GM23338 (cell line): ENCODE measurements around the gene CHD5.

Experiments
- CREB1 ChIP-seq: fragments of 250-450 bp; sonication (Bioruptor Pico); IDR thresholded peaks from 2 replicates; pipeline ENCODE4 v1.5.0; 2020; ENCODE audit warnings: low read depth, mild to moderate bottlenecking, moderate library complexity
- CTCF ChIP-seq, 2 experiments: fragments of 200-600 bp in 1 of 2; sonication (generic) in 1 of 2; conservative IDR thresholded peaks; 2 replicates each; pipeline versions ENCODE4 v1.5.1 to v1.6.1; 2016 to 2017; ENCODE audit warnings: antibody characterized with exemption in 2 of 2, low read depth in 2 of 2, mild to moderate bottlenecking in 2 of 2, moderate library complexity in 1 of 2
- EZH2 ChIP-seq: fragments of 200-600 bp; sonication (generic); IDR thresholded peaks from one replicate; pipeline ENCODE4 v1.8.0; 2017; ENCODE audit warnings: antibody characterized with exemption, mild to moderate bottlenecking, low read depth; ENCODE audit not compliant: unreplicated experiment
- EZH2phosphoT487 ChIP-seq: fragments of 200-600 bp; sonication (generic); IDR thresholded peaks from one replicate; pipeline ENCODE4 v1.8.1; 2018; ENCODE audit warnings: antibody characterized with exemption; ENCODE audit not compliant: unreplicated experiment
- POLR2AphosphoS5 ChIP-seq: IDR thresholded peaks from 2 replicates; pipeline ENCODE4 v1.6.1; 2016; ENCODE audit warnings: antibody characterized with exemption, low read depth
- STAT1 ChIP-seq: IDR thresholded peaks from one replicate; pipeline ENCODE4 v1.6.1; 2016; ENCODE audit warnings: antibody characterized with exemption; ENCODE audit not compliant: unreplicated experiment
- TF ChIP-seq, protein P1 (sequence below): IDR thresholded peaks from 2 replicates; pipeline ENCODE4 v1.6.1; 2016; ENCODE audit warnings: antibody characterized with exemption
- TF ChIP-seq, protein P2 (sequence below): IDR thresholded peaks from one replicate; pipeline ENCODE4 v1.6.1; 2018; ENCODE audit warnings: antibody characterized with exemption; ENCODE audit not compliant: unreplicated experiment

DNA sequence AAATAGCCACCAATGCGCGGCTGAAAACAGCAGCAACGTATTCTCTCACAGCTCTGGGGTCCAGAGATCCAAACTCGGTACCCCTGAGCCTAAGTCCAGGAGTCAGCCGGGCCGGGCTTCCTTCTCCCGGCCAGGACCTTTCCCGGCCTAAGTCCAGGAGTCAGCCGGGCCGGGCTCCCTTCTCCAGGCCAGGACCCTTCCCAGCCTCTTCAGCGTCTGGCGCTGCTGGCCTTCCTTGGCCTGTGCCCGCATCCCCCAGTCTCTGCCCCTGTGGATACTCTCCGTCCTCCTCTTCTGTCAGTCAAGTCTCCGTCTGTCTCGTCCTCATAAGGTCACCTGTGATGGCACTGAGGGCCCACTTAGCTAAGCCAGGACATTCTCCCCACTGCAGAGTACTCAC is 102.2 kb downstream of the CHD5 start:
- no peak for TF ChIP-seq EZH2phosphoT487
- TF ChIP-seq CTCF (conservative IDR thresholded peaks at IDR 0.05; ENCODE audit: low read depth in 2 of 2): no peak
- no peak for TF ChIP-seq STAT1
- no peak for TF ChIP-seq EZH2
- TF ChIP-seq CREB1 (CRISPR knock-in tag): no peak
- no peak for TF ChIP-seq POLR2AphosphoS5
- TF ChIP-seq, protein P1, sequence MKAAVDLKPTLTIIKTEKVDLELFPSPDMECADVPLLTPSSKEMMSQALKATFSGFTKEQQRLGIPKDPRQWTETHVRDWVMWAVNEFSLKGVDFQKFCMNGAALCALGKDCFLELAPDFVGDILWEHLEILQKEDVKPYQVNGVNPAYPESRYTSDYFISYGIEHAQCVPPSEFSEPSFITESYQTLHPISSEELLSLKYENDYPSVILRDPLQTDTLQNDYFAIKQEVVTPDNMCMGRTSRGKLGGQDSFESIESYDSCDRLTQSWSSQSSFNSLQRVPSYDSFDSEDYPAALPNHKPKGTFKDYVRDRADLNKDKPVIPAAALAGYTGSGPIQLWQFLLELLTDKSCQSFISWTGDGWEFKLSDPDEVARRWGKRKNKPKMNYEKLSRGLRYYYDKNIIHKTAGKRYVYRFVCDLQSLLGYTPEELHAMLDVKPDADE: no peak
- TF ChIP-seq, protein P2, sequence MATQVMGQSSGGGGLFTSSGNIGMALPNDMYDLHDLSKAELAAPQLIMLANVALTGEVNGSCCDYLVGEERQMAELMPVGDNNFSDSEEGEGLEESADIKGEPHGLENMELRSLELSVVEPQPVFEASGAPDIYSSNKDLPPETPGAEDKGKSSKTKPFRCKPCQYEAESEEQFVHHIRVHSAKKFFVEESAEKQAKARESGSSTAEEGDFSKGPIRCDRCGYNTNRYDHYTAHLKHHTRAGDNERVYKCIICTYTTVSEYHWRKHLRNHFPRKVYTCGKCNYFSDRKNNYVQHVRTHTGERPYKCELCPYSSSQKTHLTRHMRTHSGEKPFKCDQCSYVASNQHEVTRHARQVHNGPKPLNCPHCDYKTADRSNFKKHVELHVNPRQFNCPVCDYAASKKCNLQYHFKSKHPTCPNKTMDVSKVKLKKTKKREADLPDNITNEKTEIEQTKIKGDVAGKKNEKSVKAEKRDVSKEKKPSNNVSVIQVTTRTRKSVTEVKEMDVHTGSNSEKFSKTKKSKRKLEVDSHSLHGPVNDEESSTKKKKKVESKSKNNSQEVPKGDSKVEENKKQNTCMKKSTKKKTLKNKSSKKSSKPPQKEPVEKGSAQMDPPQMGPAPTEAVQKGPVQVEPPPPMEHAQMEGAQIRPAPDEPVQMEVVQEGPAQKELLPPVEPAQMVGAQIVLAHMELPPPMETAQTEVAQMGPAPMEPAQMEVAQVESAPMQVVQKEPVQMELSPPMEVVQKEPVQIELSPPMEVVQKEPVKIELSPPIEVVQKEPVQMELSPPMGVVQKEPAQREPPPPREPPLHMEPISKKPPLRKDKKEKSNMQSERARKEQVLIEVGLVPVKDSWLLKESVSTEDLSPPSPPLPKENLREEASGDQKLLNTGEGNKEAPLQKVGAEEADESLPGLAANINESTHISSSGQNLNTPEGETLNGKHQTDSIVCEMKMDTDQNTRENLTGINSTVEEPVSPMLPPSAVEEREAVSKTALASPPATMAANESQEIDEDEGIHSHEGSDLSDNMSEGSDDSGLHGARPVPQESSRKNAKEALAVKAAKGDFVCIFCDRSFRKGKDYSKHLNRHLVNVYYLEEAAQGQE: no peak
